Adrenal gland (tissue), 12 donors: ENCODE data around the gene BHLHA9. TPM values are rescaled to one million over a fixed set of nuclear protein-coding genes. Genes with fewer than 3 reads are reported as not detected.

Experiments used
- DNase-seq, 7 donors: peaks; one replicate each; pipeline ENCODE4 v3.0.0-alpha.2; 2019 to 2020
- H3K27ac ChIP-seq, 5 donors: fragments of 200-600 bp; sonication (generic) in 4 of 5; 1 replicate in 3 of 5; 2 replicates in 2 of 5; pipeline versions ENCODE4 v1.5.1 to v1.8.0; 2016 to 2020; ENCODE audit warnings: mild to moderate bottlenecking in 1 of 5
- H3K27me3 ChIP-seq: fragments of 200-600 bp; 2 replicates; pipeline ENCODE4 v1.8.0; 2021
- H3K36me3 ChIP-seq, 2 donors: fragments of 200-600 bp; replicated peaks in 1 of 2; 1 replicate in 1 of 2; 2 replicates in 1 of 2; pipeline versions ENCODE4 v1.5.1 to v1.8.0; 2018 to 2022
- H3K4me1 ChIP-seq, 2 donors: fragments of 200-600 bp; replicated peaks in 1 of 2; 1 replicate in 1 of 2; 2 replicates in 1 of 2; pipeline versions ENCODE4 v1.5.1 to v1.8.0; 2018 to 2021
- H3K4me3 ChIP-seq, 4 donors: fragments of 200-600 bp; sonication (generic) in 3 of 4; one replicate each; pipeline ENCODE4 v1.5.1; 2016 to 2018
- H3K9me3 ChIP-seq, 3 donors: fragments of 200-600 bp; sonication (generic) in 1 of 3; replicated peaks in 1 of 3; 1 replicate in 2 of 3; 2 replicates in 1 of 3; pipeline versions ENCODE4 v1.5.1 to v1.8.0; 2016 to 2021
- POLR2A ChIP-seq, 2 donors: fragments of 450-650 bp; IDR thresholded peaks; one replicate each; pipeline ENCODE4 v1.6.1; 2017; ENCODE audit warnings: antibody characterized with exemption in 2 of 2, mild to moderate bottlenecking in 2 of 2, moderate library complexity in 1 of 2
- WGBS, 4 donors: extraction: QIAGEN DNeasy Blood & Tissue Kit in 2 of 4; methylation state at CpG; one replicate each; pipeline versions ENCODE4 v1.1.5 to v1.1.7; 2013 to 2017; 5-methylcytosine and 5-hydroxymethylcytosine counted together
- intact Hi-C, 2 donors: fragments of 100-400 bp; cut with DNase I; formaldehyde crosslinking; loops; one replicate each; pipeline versions ENCODE4 v1.14.1 to v1.15.0; 2022 to 2023
- polyA plus RNA-seq, 3 donors: library from polyadenylated mRNA; stranded (reverse); fragments of 200-250 nt in 2 of 3; fragments of 350-450 nt in 1 of 3; fragmentation: Illumina TruSeq in 1 of 3; extraction: RNeasy Lipid Tissue Mini Kit (QIAGEN cat#74804) in 1 of 3; gene quantifications; one replicate each; pipeline ENCODE4 v1.2.3, GENCODE V29; 2013 to 2014
- total RNA-seq, 9 donors: library from RNA; depleted of rRNA in 4 of 9; stranded (reverse); fragments of >200 nt in 4 of 9; fragments of 120-200 nt in 1 of 9; fragmentation: NEBNext Ultra II Directional in 1 of 9; extraction: Animal tissue kit (Norgen Biotek cat#: 25700) in 1 of 9; gene quantifications; one replicate each; pipeline versions ENCODE4 v1.1.0 to v1.2.4, GENCODE V29; 2013 to 2023
- TF ChIP-seq, protein P1 (sequence below), 6 experiments: fragments of 450-650 bp in 4 of 6; fragments of 200-600 bp in 2 of 6; sonication (generic) in 1 of 6; IDR thresholded peaks; 1 replicate in 5 of 6; 2 replicates in 1 of 6; pipeline versions ENCODE4 v1.5.1 to v1.8.0; 2016 to 2021; ENCODE audit warnings: antibody characterized with exemption in 6 of 6, mild to moderate bottlenecking in 2 of 6, moderate library complexity in 1 of 6
- donor health status: healthy with polysubstance abuse.
- donor health status: Bipolar disorder and iron deficiency.
- donor health status: DM: yes; HTN: yes; CAD: no.
- donor health status: DM: no; HTN: no; CAD: no.
- donor health status: DM: no; HTN: no; CAD: no.
- donor health status: DM: yes; HTN: yes; CAD: no.

BHLHA9 gene
- total and polyA plus RNA-seq, 12 donors = not detected

DNA sequence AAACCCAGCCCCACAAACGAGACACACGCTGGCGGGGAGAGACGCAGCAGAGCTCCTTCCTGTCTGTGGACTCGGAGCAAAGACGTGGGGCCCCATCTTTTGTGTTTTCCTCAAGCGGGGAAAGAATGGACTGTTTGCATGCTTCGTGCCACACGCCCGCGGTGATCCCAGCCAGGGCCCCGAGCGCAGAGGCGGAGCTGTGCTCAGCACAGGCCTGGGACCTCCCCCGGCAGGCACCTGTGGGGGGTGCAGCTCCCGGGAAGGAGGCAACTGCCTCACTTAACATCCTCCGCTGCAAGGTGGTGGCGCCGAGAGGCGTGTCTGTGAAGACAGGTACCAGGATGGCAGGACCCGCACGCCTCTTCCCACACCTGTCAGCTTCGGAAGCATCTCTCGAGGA, 28.4 kb downstream of the BHLHA9 start:
- TF ChIP-seq, protein P1, sequence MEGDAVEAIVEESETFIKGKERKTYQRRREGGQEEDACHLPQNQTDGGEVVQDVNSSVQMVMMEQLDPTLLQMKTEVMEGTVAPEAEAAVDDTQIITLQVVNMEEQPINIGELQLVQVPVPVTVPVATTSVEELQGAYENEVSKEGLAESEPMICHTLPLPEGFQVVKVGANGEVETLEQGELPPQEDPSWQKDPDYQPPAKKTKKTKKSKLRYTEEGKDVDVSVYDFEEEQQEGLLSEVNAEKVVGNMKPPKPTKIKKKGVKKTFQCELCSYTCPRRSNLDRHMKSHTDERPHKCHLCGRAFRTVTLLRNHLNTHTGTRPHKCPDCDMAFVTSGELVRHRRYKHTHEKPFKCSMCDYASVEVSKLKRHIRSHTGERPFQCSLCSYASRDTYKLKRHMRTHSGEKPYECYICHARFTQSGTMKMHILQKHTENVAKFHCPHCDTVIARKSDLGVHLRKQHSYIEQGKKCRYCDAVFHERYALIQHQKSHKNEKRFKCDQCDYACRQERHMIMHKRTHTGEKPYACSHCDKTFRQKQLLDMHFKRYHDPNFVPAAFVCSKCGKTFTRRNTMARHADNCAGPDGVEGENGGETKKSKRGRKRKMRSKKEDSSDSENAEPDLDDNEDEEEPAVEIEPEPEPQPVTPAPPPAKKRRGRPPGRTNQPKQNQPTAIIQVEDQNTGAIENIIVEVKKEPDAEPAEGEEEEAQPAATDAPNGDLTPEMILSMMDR (IDR thresholded peaks at IDR 0.05) = no peak
- no peak for TF ChIP-seq POLR2A (IDR thresholded peaks at IDR 0.05)

GRCh38 chr17:1299552-1300370, 29.5 kb downstream of the BHLHA9 start:
- WGBS, 4 donors = 65 to 82% (median 80%) methylated on average over 15 to 22 of the region's 22 CpGs

More for the DNA sequence above, 28.4 kb downstream of the BHLHA9 start:
- intact Hi-C loops = no loop called here
- Histone ChIP-seq H3K36me3 (no peaks in the 10 kb centered on the region), H3K27me3 (peaks cover 13% of the 10 kb centered on the region), H3K4me1 (no peaks in the 10 kb centered on the region), H3K4me3 (no peak overlapping the region), H3K9me3 (no peaks in the 10 kb centered on the region), H3K27ac (no peak overlapping the region)
- WGBS, 4 donors = 44 to 51% (median 45%) methylated on average over 10 to 24 of the region's 24 CpGs
- DNase-seq = no peak

GRCh38 chr17:1300371-1300905, 30.2 kb downstream of the BHLHA9 start:
- 85 to 90% (median 89%) methylated on average over 7 to 17 of the region's 17 CpGs for WGBS, 4 donors
- Histone ChIP-seq H3K4me3 (no peak overlapping the region), H3K27me3 (peaks cover 17% of the 10 kb centered on the region), H3K27ac (no peak overlapping the region), H3K9me3 (no peaks in the 10 kb centered on the region), H3K4me1 (no peaks in the 10 kb centered on the region), H3K36me3 (no peaks in the 10 kb centered on the region)
- DNase-seq = no peak
- TF ChIP-seq, protein P1 (IDR thresholded peaks at IDR 0.05) = no peak
- TF ChIP-seq POLR2A (IDR thresholded peaks at IDR 0.05) = no peak
- intact Hi-C loops = no loop called here

More at GRCh38 chr17:1299552-1300370, 29.5 kb downstream of the BHLHA9 start:
- H3K4me1 ChIP-seq = no peaks in the 10 kb centered on the region
- H3K9me3 ChIP-seq = no peaks in the 10 kb centered on the region
- intact Hi-C loops = no loop called here
- H3K27me3 ChIP-seq = peaks cover 13% of the 10 kb centered on the region
- no peak for DNase-seq
- TF ChIP-seq, protein P1 (IDR thresholded peaks at IDR 0.05) = no peak
- TF ChIP-seq POLR2A (IDR thresholded peaks at IDR 0.05) = no peak
- H3K27ac ChIP-seq = no peak overlapping the region
- H3K4me3 ChIP-seq = no peak overlapping the region
- H3K36me3 ChIP-seq = no peaks in the 10 kb centered on the region

GRCh38 chr17:1301546-1301945, 31.3 kb downstream of the BHLHA9 start:
- no peaks in the 10 kb centered on the region for H3K9me3 ChIP-seq
- intact Hi-C loops = no loop called here
- H3K27me3 ChIP-seq = peaks cover 17% of the 10 kb centered on the region
- H3K4me1 ChIP-seq = no peaks in the 10 kb centered on the region
- H3K36me3 ChIP-seq = no peaks in the 10 kb centered on the region
- no peak overlapping the region for H3K27ac ChIP-seq
- TF ChIP-seq, protein P1 (IDR thresholded peaks at IDR 0.05) = no peak
- TF ChIP-seq POLR2A (IDR thresholded peaks at IDR 0.05) = no peak
- H3K4me3 ChIP-seq = no peak overlapping the region
- 56 to 72% (median 65%) methylated on average over 6 to 14 of the region's 14 CpGs for WGBS, 4 donors
- no peak for DNase-seq
